Stomach (tissue), 4 donors: ENCODE data around the gene ARHGEF1.

Experiments
- CTCF ChIP-seq, 7 experiments: fragments of 450-650 bp in 4 of 7; fragments of 200-600 bp in 3 of 7; sonication (generic) in 3 of 7; IDR thresholded peaks; one replicate each; pipeline ENCODE4 v1.5.1; 2016 to 2019; ENCODE audit warnings: antibody characterized with exemption in 7 of 7, control low read depth in 2 of 7, mild to moderate bottlenecking in 1 of 7
- EP300 ChIP-seq: sonication (generic); formaldehyde crosslinking; IDR thresholded peaks from one replicate; pipeline ENCODE4 v1.6.1; 2017; ENCODE audit warnings: antibody characterized with exemption
- POLR2A ChIP-seq, 4 donors: fragments of 450-650 bp; IDR thresholded peaks; one replicate each; pipeline ENCODE4 v1.6.1; 2016; ENCODE audit warnings: antibody characterized with exemption in 4 of 4, control low read depth in 2 of 4, mild to moderate bottlenecking in 1 of 4, moderate library complexity in 1 of 4
- POLR2AphosphoS5 ChIP-seq, 3 donors: sonication (generic); formaldehyde crosslinking; IDR thresholded peaks; one replicate each; pipeline ENCODE4 v1.6.1; 2016; ENCODE audit warnings: antibody characterized with exemption in 3 of 3

- TF ChIP-seq POLR2A (IDR thresholded peaks at IDR 0.05) (no peak), CTCF (IDR thresholded peaks at IDR 0.05) (no peak), POLR2AphosphoS5 (IDR thresholded peaks at IDR 0.05) (no peak), EP300 (no peak)
Observed at GRCh38 chr19:41937525-41938468, 54.8 kb downstream of the ARHGEF1 start.
